Lower leg skin (tissue), 3 donors: Measurements from ENCODE around the gene POLA1.

Source experiments
- POLR2A ChIP-seq, 2 donors: fragments of 450-650 bp; IDR thresholded peaks; one replicate each; pipeline ENCODE4 v1.6.1; 2016 to 2017; ENCODE audit warnings: antibody characterized with exemption in 2 of 2, mild to moderate bottlenecking in 1 of 2, moderate library complexity in 1 of 2
- TF ChIP-seq, protein P1 (sequence below), 3 donors: fragments of 450-650 bp; IDR thresholded peaks; one replicate each; pipeline ENCODE4 v1.5.1; 2016; ENCODE audit warnings: antibody characterized with exemption in 3 of 3, mild to moderate bottlenecking in 3 of 3, moderate library complexity in 2 of 3

DNA sequence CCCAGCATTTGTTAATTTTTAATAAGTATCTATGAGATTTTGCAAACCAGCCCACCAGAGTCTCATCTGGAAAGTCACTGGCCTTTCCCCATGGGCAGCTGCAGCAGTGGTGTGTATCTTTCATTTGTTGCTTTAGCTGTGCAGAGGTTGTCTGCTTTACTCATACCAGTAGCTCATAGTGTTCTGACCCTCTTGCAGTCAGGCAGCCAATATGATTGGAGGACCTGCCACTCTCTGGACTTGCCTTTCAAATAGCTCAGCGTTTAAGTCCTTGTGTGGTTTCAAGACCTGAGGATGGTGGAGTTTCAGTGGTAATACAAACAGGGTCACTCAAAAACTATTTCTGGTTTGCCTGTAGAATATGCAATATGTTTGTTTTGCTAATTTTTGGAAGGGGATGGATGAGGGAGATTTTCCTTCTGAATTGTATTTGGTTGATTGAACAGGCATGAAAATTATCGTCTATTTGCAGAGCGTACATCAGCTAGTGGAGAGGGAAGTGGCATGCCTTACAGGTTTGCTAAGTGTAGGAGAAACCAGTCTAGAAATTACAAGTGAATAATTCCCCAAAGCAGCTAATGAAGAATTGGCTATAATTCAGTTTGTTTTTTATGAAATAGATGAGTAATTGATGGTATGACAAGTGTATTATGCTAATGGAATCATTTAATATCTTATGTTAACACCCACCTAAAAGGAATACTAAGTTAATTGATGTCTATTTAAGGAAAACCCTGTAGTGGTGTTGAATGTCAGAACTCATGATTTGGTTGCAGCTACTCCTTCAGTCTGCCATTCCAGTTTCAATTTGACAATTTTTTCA, 8.9 kb downstream of the POLA1 start:
- TF ChIP-seq, protein P1, sequence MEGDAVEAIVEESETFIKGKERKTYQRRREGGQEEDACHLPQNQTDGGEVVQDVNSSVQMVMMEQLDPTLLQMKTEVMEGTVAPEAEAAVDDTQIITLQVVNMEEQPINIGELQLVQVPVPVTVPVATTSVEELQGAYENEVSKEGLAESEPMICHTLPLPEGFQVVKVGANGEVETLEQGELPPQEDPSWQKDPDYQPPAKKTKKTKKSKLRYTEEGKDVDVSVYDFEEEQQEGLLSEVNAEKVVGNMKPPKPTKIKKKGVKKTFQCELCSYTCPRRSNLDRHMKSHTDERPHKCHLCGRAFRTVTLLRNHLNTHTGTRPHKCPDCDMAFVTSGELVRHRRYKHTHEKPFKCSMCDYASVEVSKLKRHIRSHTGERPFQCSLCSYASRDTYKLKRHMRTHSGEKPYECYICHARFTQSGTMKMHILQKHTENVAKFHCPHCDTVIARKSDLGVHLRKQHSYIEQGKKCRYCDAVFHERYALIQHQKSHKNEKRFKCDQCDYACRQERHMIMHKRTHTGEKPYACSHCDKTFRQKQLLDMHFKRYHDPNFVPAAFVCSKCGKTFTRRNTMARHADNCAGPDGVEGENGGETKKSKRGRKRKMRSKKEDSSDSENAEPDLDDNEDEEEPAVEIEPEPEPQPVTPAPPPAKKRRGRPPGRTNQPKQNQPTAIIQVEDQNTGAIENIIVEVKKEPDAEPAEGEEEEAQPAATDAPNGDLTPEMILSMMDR (IDR thresholded peaks at IDR 0.05), result no peak
- TF ChIP-seq POLR2A (IDR thresholded peaks at IDR 0.05), result no peak
